Bronchial epithelial cell (primary cell): ENCODE data around the gene ZFHX3. TPM values are rescaled to one million over a fixed set of nuclear protein-coding genes. Genes with fewer than 3 reads are reported as not detected.

ENCODE experiments used
- DNase-seq: peaks from one replicate; pipeline ENCODE4 v3.0.0-alpha.2; 2010; ENCODE audit warnings: low read depth
- FAIRE-seq: peaks from 2 replicates; lab custom pipeline; 2011; peaks lifted over from hg19 to GRCh38; lab: Jason Lieb, UNC
- H3K27me3 ChIP-seq: 2 replicates; pipeline ENCODE4 v1.5.1; 2011; ENCODE audit warnings: low read length; ENCODE audit not compliant: control insufficient read depth, insufficient read depth
- H3K36me3 ChIP-seq: 2 replicates; pipeline ENCODE4 v1.5.1; 2011; ENCODE audit warnings: low read length; ENCODE audit not compliant: control insufficient read depth, insufficient read depth
- H3K4me3 ChIP-seq: 2 replicates; pipeline ENCODE4 v1.5.1; 2011; ENCODE audit warnings: mild to moderate bottlenecking, low read depth, low read length, control low read depth
- total RNA-seq: library from RNA; depleted of rRNA; stranded (reverse); fragments of >200 nt; gene quantifications from 2 replicates; pipeline ENCODE4 v1.2.1, GENCODE V29; 2014
- TF ChIP-seq, protein P1 (sequence below): IDR thresholded peaks from 2 replicates; pipeline ENCODE4 v1.5.1; 2011; ENCODE audit warnings: mild to moderate bottlenecking, moderate library complexity, low read length, control low read depth, inconsistent platforms; ENCODE audit not compliant: insufficient read depth, severe bottlenecking

Gene ZFHX3
- total RNA-seq, 1 donor from 2014 or later = 3.9 TPM

DNA sequence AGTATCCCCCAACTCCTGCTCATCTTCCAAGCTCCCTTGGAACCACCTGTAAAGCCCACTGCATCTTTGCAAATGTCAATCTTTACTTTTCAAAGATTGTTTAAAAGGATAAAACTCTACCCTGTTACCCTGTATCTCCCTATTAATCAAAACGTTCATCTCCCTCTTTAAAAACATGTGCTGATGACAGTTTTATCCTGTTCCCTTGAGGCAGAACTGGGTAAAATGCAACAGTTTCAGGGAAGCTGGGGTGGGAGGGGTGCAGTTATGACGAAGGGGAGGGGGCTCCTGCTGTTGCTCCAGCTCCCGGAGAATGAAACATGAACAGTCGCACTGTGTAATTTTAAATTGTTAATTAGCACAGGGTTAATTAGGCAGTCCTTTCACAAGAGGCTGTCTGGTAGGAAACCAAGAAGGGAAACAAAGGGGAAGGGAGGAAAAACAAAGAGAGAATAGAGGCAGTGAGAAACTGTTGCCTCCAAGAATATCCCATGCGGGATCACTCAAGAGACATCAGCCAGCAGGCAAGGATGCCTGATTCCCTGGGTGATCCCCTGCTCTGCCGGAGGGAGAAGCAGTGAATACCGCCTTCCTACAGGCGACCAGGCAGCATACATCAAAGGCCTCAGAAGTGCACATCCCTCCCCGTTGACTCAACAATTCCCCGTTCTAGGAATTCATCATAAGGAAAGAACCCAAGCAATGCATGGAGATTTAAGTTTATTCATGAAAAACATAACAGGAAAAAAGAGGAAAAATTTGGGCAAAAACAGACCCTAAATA is 84.2 kb downstream of the ZFHX3 start:
- DNase-seq = no peak
- H3K4me3 ChIP-seq = no peak overlapping the region
- FAIRE-seq = no peak
- TF ChIP-seq, protein P1, sequence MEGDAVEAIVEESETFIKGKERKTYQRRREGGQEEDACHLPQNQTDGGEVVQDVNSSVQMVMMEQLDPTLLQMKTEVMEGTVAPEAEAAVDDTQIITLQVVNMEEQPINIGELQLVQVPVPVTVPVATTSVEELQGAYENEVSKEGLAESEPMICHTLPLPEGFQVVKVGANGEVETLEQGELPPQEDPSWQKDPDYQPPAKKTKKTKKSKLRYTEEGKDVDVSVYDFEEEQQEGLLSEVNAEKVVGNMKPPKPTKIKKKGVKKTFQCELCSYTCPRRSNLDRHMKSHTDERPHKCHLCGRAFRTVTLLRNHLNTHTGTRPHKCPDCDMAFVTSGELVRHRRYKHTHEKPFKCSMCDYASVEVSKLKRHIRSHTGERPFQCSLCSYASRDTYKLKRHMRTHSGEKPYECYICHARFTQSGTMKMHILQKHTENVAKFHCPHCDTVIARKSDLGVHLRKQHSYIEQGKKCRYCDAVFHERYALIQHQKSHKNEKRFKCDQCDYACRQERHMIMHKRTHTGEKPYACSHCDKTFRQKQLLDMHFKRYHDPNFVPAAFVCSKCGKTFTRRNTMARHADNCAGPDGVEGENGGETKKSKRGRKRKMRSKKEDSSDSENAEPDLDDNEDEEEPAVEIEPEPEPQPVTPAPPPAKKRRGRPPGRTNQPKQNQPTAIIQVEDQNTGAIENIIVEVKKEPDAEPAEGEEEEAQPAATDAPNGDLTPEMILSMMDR = no peak
- H3K27me3 ChIP-seq = no peaks in the 10 kb centered on the region
- peaks cover 1% of the 10 kb centered on the region for H3K36me3 ChIP-seq

DNA sequence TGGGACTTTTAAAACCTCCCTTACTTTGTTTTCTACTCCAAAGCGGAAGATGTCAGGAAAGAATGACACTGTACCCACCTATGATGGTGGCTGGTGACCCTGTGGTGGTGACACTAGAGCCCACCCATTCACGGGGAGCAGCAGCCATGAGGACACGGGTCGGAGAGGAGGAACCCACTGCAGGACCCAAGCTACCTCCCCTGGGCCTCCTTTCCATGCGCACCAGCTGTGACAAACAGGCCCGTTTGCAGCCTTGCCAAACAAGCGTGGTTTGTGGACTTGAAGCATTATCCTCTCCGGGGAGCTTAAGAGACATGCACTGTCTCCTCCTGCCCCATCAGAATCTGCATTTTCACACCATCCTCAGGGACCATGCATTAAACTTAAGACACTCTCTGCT is 85.6 kb downstream of the ZFHX3 start:
- H3K36me3 ChIP-seq = peaks cover 3% of the 10 kb centered on the region
- no peak overlapping the region for H3K4me3 ChIP-seq
- no peak for FAIRE-seq
- TF ChIP-seq, protein P1 = no peak
- no peaks in the 10 kb centered on the region for H3K27me3 ChIP-seq
- DNase-seq = no peak

DNA sequence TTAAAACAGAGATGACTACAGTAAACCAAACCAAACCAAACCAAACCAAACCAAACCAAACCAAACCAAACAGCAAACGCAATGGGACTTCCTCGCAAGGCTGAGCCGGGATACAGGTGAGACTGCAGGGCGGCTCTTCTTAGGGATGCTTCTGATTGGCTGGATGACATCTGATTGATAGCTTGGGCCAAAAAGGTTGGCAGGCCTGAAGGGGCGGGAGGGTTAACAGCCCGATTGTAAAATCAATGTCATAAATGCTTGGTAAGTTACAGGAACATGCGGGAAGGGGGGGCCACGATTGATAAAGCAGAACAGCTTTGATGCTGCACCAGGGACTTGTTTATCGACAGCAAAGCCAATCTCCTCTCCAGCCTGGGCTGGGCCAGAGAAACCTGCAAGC is 86.1 kb downstream of the ZFHX3 start:
- FAIRE-seq = no peak
- TF ChIP-seq, protein P1 = no peak
- H3K27me3 ChIP-seq = no peaks in the 10 kb centered on the region
- no peak for DNase-seq
- H3K4me3 ChIP-seq = no peak overlapping the region
- H3K36me3 ChIP-seq = peaks cover 3% of the 10 kb centered on the region

DNA sequence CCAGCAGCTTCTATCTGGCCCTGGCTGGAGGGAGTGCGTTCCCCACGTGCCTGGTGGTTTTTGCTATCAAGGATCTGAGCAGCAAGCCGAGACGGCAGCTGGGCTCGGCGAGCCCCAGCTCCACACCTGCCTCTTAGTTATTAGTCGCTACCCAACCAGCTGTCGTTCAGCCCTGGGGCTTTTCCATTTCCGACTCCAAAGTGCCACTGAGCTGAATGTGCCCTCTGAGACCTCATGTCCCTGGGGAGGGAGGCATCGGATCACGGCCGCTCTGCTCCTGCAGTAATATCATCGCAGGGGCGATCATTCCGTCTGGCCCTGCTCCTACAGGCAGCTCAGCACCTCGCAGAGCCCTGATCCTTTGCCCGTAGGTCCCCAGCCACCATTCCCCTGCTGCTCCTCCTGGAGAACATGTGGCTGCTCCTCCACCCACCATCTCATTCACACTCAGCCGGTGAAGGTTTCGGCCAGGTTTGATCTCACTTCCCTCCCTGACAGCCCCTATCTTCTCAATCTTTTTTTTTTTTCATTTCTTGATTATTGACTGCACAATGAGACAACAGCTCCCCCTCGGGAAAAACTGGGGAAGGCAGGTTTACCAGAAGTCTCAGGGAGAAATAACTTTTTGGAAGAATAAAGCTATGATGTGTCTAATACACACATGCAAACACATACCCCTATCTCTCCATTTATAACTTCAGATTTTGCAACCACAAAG is 86.7 kb downstream of the ZFHX3 start:
- DNase-seq (no peak), FAIRE-seq (no peak)
- TF ChIP-seq, protein P1 = peak; percentile 14
- no peaks in the 10 kb centered on the region for H3K27me3 ChIP-seq
- H3K4me3 ChIP-seq = no peak overlapping the region
- peaks cover 3% of the 10 kb centered on the region for H3K36me3 ChIP-seq

DNA sequence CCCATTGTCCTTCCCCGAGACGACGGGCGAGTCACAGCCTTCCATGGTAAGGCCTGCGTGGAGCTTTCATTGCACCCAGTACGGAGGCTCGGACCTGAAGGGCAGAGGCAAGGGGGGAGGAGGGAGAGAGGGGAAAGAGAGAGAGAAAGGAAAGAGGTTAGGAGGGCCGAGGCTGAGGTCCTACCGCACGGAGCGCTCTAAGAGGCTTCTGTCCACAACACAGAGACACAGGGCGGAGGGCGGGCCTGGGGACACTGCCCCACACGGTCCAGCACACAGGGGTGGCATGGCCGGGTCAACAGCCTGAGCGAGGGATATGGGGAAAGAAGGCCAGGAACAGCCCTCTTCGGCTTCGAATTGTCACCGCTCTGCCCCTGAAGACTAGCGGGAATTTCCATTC is 87.8 kb downstream of the ZFHX3 start:
- DNase-seq (no peak), FAIRE-seq (no peak)
- H3K4me3 ChIP-seq = no peak overlapping the region
- peaks cover 3% of the 10 kb centered on the region for H3K36me3 ChIP-seq
- TF ChIP-seq, protein P1 = no peak
- H3K27me3 ChIP-seq = no peaks in the 10 kb centered on the region
